Measurements from ENCODE around the gene ACSL5. TPM values are rescaled to one million over a fixed set of nuclear protein-coding genes. Genes with fewer than 3 reads are reported as not detected.
"Not testable (repeated sequence)": the region's sequence is repeated elsewhere in the genome, so short reads cannot be mapped to it uniquely, and the experiment has no call there.

Gene ACSL5
- total RNA-seq, 2 experiments from 2014 or later, result 56.6 to 57.0 TPM

DNA sequence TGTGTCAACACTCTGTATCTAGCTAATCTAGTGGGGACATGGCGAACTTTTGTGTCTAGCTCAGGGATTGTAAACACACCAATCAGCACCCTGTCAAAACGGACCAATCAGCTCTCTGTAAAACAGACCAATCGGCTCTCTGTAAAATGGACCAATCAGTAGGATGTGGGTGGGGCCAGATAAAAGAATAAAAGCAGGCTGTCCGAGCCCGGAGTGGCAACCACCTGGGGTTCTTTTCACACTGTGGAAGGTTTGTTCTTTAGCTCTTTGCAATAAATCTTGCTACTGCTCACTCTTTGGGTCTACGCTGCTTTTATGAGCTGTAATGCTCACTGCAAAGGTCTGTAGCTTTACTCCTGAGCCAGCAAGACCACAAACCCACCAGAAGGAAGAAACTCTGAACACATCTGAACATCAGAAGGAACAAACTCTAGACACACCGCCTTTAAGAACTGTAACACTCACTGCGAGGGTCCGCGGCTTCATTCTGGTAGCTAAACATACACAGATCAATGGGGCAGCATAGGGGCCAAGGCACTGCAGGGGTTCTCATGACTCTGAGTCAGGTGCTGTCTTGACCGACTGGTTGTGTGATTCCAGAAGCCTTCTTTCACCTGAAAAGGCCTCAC is 1.6 kb upstream of the ACSL5 start:
- POLR2A ChIA-PET, result not testable (repeated sequence)
- CTCF ChIA-PET, result interaction anchor here (0.6 to 1.0 kb wide), 2 partner anchors 63 to 755 kb away, joined by 3 read pairs; no protein-coding TSS in a partner anchor

DNA sequence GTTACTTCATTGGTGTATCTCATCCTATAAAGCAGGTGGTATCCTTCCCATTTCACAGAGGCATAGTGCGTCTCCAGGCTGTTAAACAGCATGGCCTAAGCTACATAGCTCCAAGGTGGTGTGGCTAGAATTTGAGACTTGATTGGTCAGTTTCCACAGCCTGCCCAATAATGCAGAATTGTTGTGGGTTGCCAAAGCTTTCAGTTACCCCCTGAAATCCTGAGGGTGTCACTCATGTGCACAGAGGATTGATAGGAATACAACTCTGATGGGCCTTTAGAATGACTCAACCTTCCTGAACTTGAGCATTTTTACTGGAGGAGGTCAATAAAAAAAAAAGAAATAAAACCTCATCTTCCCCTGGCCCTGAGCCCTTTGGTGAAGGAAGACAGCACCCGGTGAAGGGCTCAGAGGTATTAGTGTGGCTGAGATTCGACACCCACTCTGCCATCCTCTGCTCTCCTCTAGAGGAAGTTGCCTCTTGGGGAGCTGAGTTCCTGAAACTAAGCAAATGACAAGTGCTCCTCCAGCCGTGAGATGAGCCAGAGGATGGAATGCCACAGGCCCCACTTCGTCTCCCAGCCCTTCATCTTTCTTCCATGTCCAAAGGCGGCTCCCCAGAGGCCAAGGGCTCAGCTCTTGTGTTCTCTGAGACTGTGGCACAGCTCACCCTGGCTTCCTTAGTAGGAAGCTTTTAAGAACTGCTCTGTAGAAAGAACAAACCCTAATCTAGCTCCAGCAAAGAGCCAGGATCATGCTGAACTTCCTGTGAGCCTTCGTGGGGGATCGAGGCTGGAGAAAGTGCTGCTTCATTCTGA is 1.0 kb downstream of the ACSL5 start:
- CTCF ChIA-PET, result interaction anchor here (1.4 to 3.0 kb wide), 2 partner anchors 10 to 68 kb away, joined by 3 to 12 read pairs; no protein-coding TSS in a partner anchor
- POLR2A ChIA-PET, result interaction anchor here (1.9 kb wide), 1 partner anchor 14 kb away, joined by 5 read pairs; no protein-coding TSS in a partner anchor

DNA sequence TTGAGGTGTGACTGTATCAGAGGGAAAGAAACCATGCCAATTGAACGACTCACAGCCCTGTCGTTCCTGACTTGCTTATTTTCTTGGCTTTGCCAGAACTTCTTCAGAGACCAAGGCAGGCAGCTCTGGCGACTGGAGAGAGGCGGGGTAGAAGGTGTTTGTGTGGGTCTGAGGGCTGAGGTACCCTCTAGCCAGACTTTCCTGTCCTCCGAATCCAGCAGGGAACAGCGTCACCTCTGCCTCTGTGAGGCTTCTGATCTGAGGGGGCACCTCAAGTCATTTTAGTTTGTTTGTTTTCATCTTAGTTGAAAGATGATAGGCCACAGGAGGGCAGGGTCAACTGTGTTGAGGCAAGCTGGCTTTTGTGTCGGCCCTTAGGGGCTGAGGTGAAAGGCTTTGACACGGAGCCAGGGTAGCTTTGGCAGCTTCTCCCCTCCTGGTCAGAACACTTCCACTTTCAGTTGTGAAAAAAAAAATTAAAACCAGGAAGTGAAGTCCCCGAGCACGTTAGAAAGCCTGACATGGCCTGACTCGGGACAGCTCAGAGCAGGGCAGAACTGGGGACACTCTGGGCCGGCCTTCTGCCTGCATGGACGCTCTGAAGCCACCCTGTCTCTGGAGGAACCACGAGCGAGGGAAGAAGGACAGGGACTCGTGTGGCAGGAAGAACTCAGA is 1.9 kb downstream of the ACSL5 start:
- CTCF ChIA-PET, result interaction anchor here (1.4 to 3.0 kb wide), 3 partner anchors 9 to 67 kb away, joined by 3 to 12 read pairs (median 6); no protein-coding TSS in a partner anchor
- POLR2A ChIA-PET, result interaction anchor here (0.7 to 1.9 kb wide), 2 partner anchors 14 to 71 kb away, joined by 3 to 5 read pairs; partner anchors contain the start of genes VTI1A and ZDHHC6

DNA sequence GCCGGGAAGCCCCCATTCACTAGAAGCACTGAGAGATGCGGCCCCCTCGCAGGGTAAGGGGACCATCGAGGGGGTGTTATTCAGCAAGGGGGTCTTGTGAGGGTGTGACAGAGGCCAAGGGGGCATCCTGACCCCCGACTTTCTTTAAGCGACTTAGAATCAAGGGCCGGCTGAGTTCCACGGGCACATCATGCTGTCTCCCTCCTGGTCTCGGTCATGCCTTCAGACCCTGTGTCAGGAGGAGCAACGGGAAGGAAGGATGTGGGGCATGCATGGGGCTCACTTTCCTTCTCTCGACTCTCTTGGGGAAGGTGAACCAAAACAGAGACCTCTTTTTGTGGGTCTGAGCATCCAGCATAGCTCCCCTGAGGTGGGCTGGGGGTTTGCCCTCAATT is 2.5 kb downstream of the ACSL5 start:
- ChIA-PET CTCF (interaction anchor here (1.0 to 3.0 kb wide), 3 partner anchors 9 to 73 kb away, joined by 3 to 12 read pairs (median 6); no protein-coding TSS in a partner anchor), POLR2A (interaction anchor here (1.9 kb wide), 1 partner anchor 13 kb away, joined by 5 read pairs; no protein-coding TSS in a partner anchor)

DNA sequence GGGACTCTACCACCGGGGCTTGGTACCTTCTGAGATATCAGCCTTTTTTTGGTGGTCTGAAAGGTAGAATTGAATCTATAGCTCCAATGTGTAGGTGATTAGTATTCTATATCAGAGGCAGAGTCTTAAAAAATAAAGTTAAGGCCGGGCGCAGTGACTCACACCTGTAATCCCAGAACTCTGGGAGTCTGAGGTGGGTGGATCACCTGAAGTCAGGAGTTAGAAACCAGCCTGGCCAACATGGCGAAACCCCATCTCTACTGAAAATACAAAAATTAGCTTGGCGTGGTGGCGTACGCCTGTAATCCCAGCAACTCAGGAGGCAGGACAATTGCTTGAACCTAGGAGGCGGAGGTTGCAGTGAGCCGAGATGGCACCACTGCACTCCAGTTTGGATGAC is 3.2 kb downstream of the ACSL5 start:
- CTCF ChIA-PET, result interaction anchor here (1.0 to 1.4 kb wide), 2 partner anchors 12 to 74 kb away, joined by 3 to 6 read pairs; no protein-coding TSS in a partner anchor

DNA sequence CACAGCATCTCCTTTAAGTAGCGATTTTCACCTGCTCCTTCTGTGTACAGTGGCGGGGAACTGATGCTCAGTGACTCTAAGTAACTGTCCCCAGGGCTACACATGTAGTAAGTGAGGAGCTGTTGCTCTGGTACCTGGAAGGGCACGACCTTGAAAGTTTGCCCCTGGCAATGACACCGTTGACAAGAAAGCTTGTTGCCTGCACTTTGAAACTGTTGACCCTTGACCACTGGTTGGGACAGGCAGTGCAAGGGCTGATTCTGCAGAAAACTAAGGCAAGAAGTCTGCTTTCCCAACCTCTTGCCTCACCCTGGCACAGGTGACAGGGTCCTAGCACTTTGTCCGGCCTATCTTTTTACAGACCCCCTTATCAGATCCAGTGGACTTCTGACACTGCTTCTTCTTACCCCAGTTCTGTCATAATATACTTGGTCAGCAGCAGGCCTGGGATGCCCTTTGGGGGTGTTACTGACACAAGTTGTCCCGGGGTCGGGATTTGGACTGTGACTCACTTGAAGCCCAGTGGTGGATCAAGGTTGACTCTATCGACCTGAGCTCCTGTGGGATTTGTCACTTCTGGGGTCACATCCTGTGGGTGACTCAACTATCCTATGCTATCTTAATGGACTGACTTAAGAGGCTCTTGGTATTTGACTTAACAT is 5.8 kb downstream of the ACSL5 start:
- CTCF ChIA-PET, result no interaction called here
- POLR2A ChIA-PET, result no interaction called here

More for the DNA sequence above, 3.2 kb downstream of the ACSL5 start:
- POLR2A ChIA-PET, result interaction anchor here (0.6 kb wide), 1 partner anchor 10 kb away, joined by 5 read pairs; no protein-coding TSS in a partner anchor

DNA sequence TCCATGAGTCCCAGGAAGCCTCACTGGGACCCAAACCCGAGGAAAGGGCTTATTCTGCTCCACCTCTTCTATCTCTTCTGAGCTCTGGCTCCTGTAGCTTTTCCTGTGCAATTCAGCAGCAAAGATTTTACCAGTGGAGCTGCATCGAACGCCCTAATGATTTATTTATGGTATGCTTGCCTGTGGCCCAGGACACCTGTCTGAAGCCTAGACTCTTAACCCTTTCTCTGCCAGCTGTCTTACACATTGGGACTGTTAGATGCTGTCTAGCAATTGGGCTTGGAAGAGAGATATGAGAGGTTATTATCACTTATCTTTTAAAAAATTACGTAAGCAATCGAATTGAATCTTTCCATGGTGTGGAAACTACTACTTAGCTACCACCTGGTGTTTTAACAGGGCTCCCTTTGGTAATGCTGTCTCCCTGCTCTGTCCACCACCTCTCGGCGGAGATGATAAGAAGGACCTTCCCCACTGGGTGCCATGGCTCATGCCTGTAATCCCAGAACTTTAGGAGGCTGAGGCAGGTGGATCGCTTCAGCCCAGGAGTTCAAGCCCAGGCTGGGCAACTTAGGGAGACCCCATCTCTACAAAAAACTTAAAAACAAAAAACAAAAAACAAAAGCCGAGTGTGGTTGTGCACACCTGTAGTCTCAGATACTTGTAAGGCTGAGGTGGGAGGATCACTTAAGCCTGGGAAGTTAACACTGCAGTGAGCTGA is 8.8 kb downstream of the ACSL5 start:
- ChIA-PET CTCF (no interaction called here), POLR2A (interaction anchor here (0.5 kb wide), 1 partner anchor 1869 kb away, joined by 3 read pairs; no protein-coding TSS in a partner anchor)

DNA sequence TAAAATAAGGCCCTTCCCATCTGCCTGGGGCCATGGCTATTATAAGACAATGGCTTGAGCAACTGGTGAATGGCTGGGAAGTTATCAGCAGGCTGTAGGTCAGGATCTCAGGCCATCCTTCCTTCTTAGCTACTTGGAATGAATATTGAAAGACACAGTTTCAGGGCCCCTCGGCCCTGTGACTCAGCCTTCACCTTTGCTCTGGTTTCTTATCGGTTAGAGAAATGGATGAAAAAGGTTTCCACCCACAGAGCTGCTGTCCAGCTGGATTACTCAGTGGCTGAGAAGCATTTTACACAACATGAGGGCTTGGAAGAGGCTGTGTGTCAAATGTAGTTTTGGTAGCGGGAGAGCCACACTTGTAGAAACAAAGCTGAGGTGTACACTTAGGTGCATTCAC is 9.4 kb downstream of the ACSL5 start:
- POLR2A ChIA-PET, result interaction anchor here (0.5 kb wide), 1 partner anchor 1869 kb away, joined by 3 read pairs; no protein-coding TSS in a partner anchor
- CTCF ChIA-PET, result no interaction called here

DNA sequence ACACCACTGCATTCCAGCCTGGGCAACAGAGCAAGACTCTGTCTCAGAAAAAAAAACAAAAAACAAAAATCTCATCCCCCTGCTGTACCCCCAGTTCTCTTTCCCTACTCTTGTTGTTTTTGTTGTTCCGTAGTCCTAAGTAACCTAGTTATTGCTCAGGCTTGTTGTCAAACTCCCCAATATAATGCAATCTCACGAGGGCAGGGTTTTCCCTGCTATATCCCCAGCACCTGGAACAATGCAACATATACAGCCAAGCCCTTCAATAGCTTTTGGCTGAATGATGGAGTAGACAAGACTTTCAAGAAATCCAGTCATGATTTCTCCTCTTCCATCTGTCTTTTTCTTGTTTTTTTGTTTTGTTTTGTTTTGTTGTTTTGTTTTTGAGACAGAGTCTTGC is 10.2 kb downstream of the ACSL5 start:
- POLR2A ChIA-PET, result no interaction called here
- CTCF ChIA-PET, result interaction anchor here (1.0 to 2.1 kb wide), 2 partner anchors 9 to 143 kb away, joined by 3 to 12 read pairs; partner anchors contain the start of gene ACSL5

DNA sequence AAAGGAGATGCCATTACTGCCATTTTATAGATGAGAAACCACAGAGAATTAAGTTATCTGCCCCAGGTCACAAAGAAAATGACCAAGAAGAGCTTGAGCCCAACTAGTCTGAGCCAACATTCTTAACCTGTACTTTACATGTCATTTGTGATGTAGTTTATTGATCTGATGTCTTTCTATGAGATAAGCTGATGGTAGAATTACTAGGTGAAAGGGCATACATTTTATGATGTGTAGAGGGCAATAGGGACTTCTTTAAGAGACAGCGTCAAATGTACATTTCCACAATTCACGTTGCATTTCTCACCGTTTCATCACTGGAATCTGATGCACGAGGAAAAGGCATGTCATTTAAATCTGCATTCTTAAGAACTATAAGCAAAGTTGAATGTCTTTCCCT is 11.3 kb downstream of the ACSL5 start:
- CTCF ChIA-PET, result interaction anchor here (0.5 to 2.1 kb wide), 4 partner anchors 10 to 1288 kb away, joined by 3 to 12 read pairs (median 4); partner anchors contain the start of gene ACSL5

DNA sequence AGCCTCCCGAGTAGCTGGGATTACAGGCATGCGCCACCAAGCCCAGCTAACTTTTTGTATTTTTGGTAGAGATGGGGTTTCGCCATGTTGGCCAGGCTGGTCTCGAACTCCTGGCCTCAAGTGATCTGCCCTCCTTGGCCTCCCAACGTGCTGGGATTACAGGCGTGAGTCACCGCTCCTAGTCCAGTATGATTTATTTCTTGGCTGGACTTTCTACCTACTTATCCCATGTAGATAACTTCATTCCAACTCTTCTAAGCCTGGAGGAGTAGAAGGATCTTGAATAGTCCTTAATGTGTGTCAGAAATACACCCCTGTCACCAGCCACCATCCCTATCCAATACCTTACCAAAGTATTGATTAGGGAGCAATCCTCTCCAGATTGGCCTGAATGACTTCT is 14.1 kb downstream of the ACSL5 start:
- POLR2A ChIA-PET, CTCF ChIA-PET: not testable (repeated sequence)

More for the DNA sequence above, 11.3 kb downstream of the ACSL5 start:
- POLR2A ChIA-PET, result no interaction called here

DNA sequence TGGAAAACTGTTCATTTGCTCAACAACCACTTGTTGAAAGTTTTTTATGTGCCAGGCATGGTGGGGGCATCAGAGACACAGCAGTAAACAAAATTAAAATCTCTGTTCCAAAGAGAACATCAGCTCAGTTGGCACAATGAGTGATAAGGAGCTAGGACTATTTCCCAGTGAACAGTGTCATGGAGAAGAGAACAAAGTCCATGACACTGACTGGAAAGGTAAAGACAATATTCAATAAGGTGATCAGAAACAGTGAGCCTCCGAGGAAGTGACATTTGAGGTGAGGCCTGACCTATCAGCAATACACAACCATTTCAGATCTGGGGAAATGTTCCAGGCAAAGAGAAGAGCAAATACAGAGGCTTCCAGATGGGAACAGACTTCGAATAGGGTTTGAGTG is 14.6 kb downstream of the ACSL5 start:
- POLR2A ChIA-PET, result interaction anchor here (0.9 to 1.4 kb wide), 2 partner anchors 18 to 19 kb away, joined by 3 to 4 read pairs; no protein-coding TSS in a partner anchor
- CTCF ChIA-PET, result interaction anchor here (1.8 kb wide), 1 partner anchor 12 kb away, joined by 6 read pairs; no protein-coding TSS in a partner anchor

DNA sequence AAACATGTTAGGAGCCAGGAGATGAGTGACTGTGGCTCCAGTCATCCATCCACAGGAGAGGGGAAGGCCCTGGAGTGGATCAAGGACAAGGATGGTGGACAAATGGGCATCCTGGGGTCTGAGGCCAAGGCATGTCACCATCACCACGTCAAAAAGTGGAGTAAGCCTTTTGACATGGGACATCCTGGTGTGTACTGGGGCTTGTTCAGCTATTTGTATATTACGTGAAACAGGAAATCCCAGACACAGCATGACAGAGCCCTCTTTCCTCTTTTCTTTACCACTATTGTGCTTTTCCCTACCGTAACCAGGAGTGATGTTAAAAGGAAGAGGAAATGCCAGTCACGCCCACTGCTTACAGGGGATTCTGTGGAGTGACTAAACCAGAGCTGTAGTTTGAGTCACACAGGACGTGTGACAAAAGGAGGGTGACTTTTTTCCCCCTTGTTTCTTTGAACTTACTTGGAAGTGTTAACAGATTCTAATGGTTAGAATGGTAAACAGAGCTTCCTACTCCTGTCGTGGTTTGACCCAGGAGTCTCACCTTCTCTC is 15.4 kb downstream of the ACSL5 start:
- POLR2A ChIA-PET, result interaction anchor here (0.6 to 1.4 kb wide), 5 partner anchors 14 to 597 kb away, joined by 3 to 5 read pairs (median 3); no protein-coding TSS in a partner anchor
- CTCF ChIA-PET, result interaction anchor here (1.8 kb wide), 1 partner anchor 13 kb away, joined by 6 read pairs; no protein-coding TSS in a partner anchor

DNA sequence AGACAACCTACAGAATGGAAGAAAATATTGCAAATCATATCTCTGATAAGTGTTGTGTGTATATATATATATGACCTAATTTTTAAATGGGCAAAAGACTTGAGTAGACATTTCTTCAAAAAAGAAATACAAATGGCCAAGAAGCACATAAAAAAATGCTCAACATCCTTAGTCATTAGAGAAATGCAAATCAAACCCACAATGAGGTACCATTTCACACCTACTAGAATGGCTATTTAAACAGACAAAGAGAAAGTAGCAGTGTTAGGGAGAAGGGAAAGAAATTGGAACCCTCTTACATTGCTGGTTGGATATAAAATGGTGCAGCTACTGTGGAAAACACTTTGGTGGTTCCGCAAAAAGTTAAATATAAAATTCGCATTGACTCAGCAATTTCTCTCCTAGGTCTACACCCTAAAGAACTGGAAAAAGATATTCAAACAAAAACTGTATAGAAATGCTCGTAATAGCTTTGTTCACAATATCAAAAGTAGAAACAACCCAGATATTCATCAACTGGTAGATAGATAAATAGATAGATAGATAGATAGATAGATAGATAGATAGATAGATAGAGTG is 16.3 kb downstream of the ACSL5 start:
- CTCF ChIA-PET, result interaction anchor here (1.8 kb wide), 1 partner anchor 13 kb away, joined by 6 read pairs; no protein-coding TSS in a partner anchor

DNA sequence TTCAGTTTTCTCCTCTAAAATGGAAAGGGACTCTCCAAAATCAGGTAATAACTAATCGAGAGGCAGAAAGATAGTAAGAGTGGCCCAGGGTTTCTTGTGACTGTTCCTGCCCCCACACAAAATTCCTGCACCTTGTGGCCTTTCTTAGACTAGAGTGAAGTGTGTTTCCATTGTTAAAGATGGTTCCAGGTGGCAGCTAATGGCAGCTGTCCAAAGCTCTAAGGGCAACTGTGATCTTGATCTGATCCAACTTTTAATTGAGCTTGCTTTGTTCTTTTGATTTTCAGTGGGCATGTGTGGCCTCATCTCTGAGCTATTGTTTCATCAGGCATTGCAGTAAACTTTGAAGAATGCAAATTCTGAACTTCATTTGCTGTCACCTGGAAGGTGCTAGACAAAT is 19.4 kb downstream of the ACSL5 start:
- CTCF ChIA-PET, result no interaction called here
- POLR2A ChIA-PET, result interaction anchor here (0.6 kb wide), 1 partner anchor 103 kb away, joined by 3 read pairs; no protein-coding TSS in a partner anchor

More for the DNA sequence above, 16.3 kb downstream of the ACSL5 start:
- POLR2A ChIA-PET, result interaction anchor here (0.6 to 1.4 kb wide), 4 partner anchors 15 to 596 kb away, joined by 3 to 5 read pairs (median 3); no protein-coding TSS in a partner anchor

DNA sequence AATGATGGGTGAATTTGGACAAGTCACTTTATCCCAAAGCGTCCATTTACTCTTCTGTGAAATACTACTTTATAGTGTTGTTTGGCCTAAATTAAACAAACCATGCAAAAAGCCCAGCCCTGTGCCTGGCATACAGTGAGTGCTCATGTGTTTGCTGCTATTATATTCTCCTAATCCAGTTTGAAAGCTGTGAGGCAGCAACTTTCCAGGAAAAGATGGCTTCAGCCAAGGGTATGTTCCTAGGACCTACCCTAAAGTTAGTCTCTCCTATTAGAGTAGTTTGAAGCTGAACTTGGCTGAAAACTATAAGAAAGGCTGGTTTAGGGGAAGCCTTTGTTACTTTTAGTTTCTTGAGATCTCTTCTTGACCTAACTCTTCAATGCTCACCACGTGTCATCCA is 19.9 kb downstream of the ACSL5 start:
- CTCF ChIA-PET, result no interaction called here
- POLR2A ChIA-PET, result no interaction called here

DNA sequence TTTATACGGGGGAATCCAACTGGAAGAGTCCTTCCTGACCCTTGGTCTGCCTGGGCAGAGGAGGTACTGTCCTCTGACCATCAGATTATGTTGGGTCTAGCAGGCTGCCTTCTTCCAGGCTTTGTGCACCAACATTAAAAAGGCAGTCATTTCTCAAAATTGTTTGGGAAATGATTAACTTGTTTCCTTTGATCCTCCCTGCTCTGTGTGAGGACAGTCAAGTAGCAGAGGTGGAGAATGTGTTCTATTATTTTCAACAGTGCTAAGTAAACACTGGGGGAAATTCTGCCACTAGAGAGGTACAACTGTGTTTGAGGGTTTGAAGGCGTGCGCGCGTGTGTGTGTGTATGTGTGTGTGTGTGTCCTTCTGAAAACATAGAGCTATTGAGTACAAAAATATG is 20.6 kb downstream of the ACSL5 start:
- CTCF ChIA-PET, result no interaction called here
- POLR2A ChIA-PET, result no interaction called here

Data from activated CD8-positive, alpha-beta memory T cell treated with anti-CD3 and anti-CD28 coated beads for 36 hours (primary cell).